IPS-NIHi11 (cell line): Measurements from ENCODE around the gene RNF135.
A peak's percentile ranks its signal among the peaks of the same experiment; 100 is the strongest.
"Not testable (repeated sequence)": the region's sequence is repeated elsewhere in the genome, so short reads cannot be mapped to it uniquely, and the experiment has no call there.

ENCODE experiments used
- DNase-seq: peaks from one replicate; pipeline ENCODE4 v3.0.0; 2012; ENCODE audit warnings: mixed read lengths, low spot score

RNF135 gene

DNA sequence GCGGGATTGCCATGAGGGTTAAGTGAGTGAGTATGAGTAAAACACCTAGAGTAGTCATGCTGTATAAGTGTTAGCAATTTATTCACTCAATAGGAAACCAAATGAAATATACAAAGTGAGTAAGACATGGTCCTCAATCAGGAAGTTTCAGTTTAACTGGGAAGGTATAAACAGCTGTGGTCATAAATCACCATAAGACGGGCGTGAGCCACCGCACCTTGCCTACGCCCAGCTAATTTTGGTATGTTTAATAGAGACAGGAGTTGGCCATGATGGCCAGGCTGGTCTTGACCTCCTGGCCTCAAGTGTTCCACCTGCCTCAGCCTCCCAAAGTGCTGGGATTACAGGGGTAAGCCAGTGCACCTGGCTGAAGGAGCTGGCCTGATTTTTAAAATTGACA lies 27.0 kb downstream of the RNF135 start:
- no peak for DNase-seq

DNA sequence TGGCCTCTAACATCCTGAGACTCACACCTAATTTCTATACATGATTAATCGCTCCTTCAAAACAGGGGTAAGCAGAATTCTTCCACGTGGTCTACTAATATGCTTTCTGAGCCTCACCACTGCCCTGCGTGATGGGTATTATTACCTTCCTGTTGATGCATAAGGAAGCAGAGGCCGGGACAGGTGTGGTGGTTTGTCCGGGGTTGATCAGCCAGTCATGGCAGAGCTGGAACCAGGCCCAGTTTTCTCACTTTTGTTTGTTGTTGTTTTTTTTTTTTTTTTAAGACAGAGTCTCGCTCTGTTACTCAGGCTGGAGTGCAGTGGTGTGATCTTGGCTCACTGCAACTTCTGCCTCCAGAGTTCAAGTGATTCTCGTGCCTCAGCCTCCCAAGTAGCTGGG lies 31.2 kb downstream of the RNF135 start:
- DNase-seq = no peak

DNA sequence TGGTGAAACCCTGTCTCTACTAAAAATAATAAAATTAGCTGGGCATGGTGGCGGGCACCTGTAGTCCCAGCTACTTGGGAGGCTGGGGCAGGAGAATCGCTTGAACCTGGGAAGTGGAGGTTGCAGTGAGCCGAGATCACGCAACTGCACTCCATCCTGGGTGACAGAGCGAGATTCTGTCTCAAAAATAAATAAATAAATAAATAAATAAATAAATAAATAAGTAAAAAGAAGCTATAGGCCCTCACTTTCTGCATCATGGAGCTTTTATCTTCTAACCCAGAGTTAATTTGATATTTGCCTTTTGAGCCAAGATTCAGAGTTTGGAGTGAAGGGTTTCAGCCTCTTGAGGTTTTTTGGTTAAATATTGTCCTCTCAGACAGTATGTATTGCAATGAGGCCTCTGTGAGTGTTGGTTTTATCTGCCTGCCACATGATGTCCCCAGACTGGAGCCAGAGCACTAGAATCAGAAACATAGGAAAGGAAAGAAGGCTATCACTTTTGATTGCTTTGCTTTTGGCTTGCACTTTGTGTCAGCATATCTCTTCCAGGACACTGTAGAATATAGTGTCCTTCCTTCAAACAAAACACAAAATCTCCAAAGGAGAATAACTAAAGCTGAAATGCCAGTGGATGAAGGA lies 32.5 kb downstream of the RNF135 start:
- DNase-seq = no peak

DNA sequence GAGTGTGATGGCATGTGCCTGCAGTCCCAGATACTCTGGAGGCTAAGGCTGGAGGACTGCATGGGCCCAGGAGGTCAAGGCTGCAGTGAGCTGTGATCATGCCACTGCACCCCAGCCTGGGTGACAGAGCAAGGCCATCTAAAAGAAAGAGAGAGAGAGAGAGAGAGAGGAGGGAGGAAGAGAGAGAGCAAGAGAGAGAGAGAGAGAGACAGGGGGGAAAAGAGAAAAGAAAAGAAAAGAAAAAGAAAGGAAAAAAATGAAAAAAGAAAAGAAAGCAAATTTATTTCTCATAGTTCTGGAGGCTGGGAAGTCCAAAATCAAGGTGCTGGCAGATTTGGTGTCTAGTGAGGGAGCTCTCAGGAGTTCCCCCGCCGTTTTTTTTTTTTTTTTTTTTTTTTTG lies 33.3 kb downstream of the RNF135 start:
- no peak for DNase-seq

DNA sequence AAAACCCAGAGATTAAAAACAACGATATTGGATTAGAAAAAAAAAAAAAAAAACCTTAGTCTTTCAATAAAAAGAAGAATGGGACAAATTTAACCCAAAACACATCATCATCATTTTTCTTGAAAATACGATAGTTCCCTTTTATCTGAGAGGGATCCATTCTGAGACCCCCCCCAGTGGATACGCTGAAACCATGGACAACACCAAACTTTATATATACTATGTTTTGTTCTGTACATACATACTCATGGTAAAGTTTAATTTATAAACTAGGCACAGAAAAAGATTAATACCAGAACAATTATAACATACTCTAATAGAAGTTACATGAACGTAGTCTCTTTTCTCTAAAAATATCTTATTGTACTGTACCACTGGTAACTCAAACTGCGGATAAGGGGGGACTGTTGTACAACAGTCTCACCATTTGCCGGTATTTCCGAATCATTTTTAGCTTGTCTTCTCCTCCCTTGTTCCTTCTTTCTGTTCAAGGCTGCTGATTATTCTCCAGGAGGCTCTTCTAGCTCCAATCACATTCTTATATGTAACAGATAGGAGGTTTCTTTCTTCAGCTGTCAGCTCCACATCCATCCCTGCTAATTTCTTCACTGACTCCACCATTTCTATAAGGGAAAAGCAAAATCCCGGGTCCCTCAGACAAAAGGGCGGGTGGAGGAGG lies 37.0 kb downstream of the RNF135 start:
- DNase-seq = no peak

DNA sequence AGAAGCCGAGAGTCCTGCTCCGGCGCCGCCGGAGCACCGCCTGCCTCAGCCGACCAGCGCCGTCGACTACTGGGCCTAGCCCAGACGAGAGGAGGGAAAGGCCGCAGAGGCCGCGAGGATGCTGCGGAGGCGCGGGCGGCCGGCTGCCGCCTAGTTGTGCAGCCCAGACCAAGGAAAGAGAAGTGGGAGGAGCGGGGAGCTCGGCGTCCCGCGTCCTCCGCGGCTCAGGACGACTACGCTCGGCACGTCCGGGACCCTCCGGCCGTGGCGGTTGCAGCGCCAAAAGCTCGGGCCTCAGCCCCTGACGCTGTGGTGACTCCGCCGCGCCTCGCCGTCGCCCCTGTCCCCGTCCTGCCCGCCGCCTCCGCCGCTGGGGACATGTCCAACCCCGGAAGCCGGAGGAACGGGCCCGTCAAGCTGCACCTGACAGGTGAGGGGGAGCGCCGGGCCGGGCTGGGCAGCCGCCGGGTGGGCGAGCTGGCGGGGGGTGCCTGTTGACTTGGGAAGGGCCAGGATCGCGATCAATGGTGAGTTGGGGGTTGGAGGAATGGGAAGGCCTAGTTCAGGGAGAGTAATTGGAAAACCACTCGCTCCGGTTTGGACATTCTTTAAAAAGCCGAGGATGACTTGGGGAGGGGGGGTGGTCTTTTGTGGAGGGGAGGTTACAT lies 37.7 kb downstream of the RNF135 start:
- DNase-seq = peak; percentile 82

DNA sequence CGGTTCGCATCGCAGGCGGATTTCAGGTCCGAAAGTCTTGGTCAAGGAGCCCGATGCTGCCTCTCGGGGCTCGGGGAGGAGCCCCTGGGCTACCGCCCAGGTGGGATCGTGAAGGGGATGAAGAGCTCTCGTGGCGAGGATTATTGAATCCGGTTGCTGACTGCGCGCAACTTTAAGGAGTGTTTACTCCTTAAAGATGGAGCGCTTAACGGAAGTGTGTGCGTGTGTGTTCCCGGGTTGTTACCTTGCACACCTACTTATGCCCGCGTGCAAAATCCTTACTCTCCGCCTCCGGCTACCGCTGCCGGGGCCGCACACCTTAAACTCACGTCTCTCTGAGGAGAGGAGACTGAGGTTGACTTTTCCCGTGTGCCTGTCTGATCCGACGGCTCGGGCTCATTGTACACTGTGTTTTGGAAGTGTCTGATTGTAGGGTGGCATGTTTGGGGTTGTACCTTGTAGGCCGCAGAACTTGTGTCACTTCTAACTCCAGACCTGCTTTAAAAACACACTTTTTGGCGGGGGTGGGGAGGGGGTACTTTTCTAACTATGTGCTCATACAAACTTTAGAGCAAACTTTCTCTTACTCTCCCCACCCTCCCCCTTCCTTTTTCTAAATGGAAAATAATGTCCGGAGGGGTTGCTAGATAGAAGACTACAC lies 38.3 kb downstream of the RNF135 start:
- peak; percentile 31 for DNase-seq

DNA sequence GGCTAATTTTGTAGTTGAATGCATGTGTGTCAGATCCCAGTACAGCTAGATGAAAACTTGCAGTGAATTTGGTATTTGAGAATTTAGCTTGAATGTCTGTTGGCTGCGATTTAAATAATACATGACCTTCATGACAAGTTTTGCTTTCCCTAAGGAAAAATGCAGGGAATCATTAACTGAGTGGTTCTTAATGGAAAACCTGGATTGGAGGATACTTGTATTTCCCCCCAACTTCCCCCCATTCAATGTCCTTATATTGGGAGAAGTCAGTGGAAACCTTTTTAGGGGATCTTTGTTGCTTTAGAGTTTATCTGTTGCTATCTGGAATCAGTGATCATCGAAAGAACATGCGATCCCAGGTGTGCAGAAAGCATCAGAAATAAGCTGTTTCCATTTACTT lies 39.2 kb downstream of the RNF135 start:
- DNase-seq = not testable (repeated sequence)

DNA sequence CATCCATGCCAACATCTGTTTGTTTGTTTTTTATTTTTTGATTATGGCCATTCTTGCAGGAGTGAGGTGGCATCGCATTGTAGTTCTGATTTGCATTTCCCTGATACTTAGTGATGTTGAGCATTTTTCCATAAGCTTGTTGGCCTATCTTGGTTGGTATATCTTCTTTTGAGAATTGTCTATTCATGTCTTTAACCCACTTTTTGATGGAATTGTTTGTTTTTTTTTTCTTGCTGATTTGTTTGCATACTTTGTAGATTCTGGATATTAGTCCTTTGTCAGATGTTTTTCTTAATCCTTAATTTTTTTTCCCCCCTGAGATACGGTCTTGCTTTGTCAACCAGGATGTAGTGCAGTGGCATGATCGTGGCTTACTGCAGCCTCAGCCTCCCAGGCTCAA lies 43.0 kb downstream of the RNF135 start:
- no peak for DNase-seq

DNA sequence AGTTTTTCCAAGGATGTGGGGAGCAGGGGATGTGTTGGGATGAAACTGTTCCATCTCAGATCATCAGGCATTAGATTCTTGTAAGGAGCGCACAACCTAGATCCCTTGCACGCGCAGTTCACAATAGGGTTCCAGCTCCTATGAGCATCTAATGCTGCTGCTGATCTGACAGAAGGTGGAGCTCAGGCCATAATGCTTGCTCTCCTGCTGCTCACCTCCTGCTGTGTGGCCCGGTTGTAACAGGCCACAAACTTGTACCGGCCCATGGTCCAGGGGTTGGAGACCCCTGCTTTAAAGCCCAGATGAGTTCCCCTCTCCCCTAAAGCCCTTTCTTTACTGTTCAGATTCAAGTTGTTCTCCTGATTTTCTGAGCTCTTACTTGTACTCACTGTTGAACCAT lies 44.8 kb downstream of the RNF135 start:
- DNase-seq = no peak

DNA sequence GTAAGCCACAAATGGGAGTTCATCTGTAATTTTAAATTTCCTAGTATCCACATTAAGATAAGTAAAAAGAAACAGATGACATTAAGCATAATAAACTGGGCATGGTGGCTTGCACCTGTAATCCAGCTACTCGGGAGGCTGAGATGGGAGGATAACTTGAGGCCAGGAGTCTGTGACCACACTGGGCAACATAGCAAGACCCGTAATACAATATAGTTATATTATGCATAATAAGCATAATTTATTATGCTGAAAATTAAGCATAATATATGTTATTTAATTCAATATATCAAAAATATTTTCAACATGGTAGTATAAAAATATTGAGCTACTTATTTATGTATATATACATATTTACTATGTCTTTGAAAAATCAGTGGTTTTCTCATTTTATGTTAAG lies 48.2 kb downstream of the RNF135 start:
- no peak for DNase-seq

DNA sequence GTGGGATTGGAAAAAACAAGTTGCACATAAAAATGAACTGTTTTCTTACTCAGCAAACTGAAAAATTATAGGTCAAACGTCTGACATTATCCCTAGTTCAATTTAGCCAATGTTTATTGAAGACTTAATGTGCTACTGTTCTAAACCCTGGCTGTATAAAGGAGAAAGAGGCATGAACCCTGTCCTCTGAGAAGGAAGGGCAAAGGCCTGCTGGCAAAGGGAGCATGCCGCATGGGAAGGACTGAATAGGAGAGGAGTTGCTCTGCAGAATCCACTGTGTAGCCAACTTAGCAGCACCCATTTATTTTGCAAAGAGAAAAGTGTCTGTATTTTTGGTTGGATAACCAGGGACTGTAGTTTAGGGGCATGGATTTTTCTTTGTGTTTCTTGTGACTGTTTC lies 52.3 kb downstream of the RNF135 start:
- DNase-seq = not testable (repeated sequence)

DNA sequence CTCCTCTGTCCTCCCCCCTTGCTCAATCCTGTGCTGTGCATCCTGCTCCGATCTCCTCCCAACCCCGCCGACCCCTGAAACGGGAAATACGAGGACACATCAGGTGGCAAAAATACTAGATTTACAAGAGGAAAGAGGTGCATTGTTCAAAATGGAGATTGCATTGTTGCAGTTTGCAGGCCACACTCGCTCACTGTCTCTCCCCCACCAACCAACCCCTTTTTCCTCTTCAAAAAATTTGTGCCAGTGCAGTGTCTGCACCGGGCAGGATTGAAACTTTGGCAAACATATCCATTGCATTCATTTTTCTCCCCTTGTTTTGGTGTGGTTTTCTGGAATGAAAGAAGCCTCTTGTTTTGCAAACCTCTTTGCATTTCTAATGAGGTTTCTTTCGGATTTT lies 61.0 kb downstream of the RNF135 start:
- DNase-seq = no peak

DNA sequence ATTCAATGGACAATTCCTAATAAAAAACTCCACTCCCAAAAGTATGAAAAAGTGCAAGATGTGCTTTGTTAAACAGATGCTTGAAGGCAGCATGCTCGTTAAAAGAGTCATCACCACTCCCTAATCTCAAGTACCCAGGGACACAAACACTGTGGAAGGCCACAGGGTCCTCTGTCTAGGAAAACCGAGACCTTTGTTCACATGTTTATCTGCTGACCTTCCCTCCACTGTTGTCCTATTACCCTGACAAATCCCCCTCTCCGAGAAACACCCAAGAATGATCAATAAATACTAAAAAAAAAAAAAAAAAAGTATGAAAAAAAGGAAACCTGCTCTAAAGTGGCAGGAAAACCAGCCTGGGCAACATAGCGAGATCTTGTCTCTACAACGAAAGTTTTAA lies 64.8 kb downstream of the RNF135 start:
- DNase-seq = not testable (repeated sequence)

DNA sequence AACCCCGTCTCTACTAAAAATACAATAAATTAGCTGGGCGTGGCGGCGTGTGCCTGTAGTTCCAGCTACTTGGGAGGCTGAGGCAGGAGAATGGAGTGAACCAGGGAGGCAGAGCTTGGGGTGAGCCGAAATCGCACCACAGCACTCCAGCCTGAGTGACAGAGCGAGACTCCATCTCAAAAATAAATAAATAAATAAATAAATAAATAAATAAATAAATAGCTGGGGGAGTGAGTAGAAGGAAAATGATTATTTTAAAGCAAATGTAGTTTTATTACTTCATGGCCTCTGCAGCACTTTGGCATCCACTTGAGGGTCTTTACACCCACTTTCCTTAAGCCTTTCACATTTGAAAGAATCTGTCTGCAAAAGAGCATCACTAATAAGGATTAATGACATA lies 70.0 kb downstream of the RNF135 start:
- DNase-seq = not testable (repeated sequence)

DNA sequence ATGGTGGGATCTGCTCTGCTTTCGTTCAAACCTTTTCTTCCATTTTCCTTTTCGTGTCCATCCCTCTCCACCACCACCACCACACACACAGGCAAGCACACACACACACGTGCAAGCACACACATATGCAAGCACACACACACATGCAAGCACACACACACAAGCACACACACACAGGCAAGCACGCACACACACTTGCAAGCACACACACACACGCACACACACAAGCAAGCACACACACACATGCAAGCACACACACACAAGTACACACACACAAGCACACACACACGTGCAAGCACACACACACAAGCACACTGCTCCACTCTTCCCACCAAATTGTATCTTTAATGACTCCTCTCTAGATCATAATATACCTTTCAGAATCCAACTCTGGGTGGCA lies 71.5 kb downstream of the RNF135 start:
- DNase-seq = not testable (repeated sequence)

DNA sequence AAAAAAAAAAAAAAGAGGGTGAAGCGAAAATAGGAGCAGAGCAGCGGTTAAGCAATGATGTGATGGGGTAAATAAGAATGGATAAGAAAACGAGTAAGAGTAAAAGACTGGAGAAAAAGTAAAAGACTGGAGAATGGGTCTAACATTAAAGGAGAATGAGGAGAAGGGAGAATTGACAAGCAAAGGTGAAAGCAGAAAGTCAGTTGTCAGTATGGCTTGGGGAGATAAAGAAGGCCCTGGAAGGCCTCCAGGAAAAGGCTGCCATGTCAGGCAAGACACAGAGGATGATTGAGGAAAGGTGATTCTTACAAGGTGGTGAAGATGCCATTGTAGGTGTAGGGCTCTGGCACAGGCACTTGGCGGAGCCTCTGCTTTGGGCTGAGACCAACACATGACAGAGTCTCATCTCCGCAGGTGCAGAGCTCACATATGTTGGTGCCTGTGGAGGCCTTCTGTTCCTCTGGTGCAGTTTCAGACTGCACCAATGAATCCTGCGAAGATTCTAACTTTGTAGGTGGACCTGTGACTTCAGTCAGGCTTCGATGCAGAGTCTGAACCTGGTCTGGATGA lies 76.1 kb downstream of the RNF135 start:
- DNase-seq = not testable (repeated sequence)

DNA sequence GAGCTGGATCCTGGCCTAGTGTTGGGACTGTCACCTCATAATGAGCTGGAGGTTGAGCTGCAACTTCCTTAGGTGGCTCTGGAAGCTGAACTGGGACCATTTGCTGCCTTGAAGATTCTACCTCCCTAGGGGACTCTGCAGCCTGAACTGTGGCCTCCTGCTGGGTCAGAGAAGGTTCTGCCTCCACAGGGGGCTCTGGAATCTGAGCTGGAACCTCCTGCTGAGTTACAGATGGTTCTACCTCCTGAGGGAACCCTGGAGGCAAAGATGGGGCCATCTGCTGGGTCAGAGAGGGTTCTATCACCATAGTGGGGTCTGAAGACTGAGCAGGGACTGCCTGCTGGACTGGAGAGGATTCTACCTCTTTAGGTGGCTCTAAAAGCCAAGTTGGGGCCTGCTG lies 77.3 kb downstream of the RNF135 start:
- DNase-seq = no peak

DNA sequence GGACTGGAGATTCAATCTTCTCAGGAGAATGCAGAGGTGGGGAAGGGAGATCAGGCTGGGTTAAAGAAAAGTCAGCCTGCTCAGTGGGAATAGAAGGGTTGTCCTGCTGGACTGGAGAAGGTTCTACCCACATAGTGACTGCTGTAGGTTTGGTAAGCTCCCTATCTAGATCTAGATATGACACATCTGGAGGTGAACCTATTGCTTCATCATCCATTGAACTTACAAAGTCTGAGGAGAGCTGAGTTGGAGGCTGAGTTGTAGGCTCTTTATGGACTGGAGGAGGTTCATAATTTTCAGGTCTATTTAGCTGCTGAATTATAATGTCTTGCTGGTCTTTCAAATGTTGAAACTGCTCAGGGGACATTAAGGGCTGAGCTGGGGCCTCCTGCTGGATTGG lies 77.9 kb downstream of the RNF135 start:
- DNase-seq = no peak
